ENCODE measurements around the gene COL15A1. TPM values are rescaled to one million over a fixed set of nuclear protein-coding genes. Genes with fewer than 3 reads are reported as not detected.

Gene COL15A1
- total and polyA plus RNA-seq, 2 of the 13 experiments (the other 11 are each of a cell fraction or from before 2014, with no cell fraction given): not detected

DNA sequence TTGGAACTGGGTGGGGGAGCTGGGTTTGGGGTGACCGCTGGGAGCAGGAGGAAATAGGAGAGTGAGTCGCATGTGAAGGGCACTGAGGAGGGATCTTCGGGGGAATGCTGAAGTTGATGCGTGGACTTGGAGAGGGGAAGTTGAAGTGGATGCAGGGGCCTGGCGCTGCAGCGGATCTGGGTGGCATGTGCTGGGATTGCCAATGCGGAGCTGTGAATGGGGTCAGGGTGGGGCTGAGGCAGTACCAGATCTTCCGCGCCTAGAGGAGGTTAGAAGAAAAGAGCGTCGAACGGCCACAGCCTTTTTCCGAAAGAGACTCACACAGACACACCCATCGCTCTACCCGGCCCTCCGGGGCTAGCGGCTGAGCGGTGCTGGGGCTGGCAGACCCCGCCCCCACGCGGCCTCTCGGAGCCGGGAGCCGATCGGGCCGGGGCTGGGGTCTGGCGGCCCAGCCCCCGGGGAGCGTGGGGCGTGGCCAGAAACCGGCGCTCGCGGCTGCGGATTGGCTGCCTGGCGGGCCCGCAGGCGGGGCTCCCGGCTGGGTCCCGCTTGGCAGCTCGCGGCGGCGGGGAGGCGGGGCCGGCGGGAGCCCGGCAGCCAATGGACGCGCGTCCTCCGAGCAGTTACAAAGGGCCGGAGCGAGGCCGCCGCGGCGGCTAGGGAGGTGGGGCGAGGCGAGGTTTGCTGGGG is 160.9 kb downstream of the COL15A1 start, which contains the start of gene TGFBR1 (continued):
- no peak for TF ChIP-seq SRF (IDR thresholded peaks at IDR 0.05; ENCODE audit: low read depth, low read length)
- no peak for TF ChIP-seq NR3C1 (CRISPR knock-in tag; IDR thresholded peaks at IDR 0.05)
- TF ChIP-seq NCOA2 (CRISPR knock-in tag; IDR thresholded peaks at IDR 0.05): no peak
- 0 out of 2 replicates have a peak, but pooled peaks have one; percentile 32 for TF ChIP-seq HNRNPL (IDR thresholded peaks at IDR 0.05; ENCODE audit: low read depth, low read length)
- TF ChIP-seq, protein P1, sequence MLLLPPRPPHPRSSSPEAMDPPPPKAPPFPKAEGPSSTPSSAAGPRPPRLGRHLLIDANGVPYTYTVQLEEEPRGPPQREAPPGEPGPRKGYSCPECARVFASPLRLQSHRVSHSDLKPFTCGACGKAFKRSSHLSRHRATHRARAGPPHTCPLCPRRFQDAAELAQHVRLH (CRISPR knock-in tag; IDR thresholded peaks at IDR 0.05; ENCODE audit: borderline replicate concordance, low read depth): no peak
- TF ChIP-seq, protein P2, sequence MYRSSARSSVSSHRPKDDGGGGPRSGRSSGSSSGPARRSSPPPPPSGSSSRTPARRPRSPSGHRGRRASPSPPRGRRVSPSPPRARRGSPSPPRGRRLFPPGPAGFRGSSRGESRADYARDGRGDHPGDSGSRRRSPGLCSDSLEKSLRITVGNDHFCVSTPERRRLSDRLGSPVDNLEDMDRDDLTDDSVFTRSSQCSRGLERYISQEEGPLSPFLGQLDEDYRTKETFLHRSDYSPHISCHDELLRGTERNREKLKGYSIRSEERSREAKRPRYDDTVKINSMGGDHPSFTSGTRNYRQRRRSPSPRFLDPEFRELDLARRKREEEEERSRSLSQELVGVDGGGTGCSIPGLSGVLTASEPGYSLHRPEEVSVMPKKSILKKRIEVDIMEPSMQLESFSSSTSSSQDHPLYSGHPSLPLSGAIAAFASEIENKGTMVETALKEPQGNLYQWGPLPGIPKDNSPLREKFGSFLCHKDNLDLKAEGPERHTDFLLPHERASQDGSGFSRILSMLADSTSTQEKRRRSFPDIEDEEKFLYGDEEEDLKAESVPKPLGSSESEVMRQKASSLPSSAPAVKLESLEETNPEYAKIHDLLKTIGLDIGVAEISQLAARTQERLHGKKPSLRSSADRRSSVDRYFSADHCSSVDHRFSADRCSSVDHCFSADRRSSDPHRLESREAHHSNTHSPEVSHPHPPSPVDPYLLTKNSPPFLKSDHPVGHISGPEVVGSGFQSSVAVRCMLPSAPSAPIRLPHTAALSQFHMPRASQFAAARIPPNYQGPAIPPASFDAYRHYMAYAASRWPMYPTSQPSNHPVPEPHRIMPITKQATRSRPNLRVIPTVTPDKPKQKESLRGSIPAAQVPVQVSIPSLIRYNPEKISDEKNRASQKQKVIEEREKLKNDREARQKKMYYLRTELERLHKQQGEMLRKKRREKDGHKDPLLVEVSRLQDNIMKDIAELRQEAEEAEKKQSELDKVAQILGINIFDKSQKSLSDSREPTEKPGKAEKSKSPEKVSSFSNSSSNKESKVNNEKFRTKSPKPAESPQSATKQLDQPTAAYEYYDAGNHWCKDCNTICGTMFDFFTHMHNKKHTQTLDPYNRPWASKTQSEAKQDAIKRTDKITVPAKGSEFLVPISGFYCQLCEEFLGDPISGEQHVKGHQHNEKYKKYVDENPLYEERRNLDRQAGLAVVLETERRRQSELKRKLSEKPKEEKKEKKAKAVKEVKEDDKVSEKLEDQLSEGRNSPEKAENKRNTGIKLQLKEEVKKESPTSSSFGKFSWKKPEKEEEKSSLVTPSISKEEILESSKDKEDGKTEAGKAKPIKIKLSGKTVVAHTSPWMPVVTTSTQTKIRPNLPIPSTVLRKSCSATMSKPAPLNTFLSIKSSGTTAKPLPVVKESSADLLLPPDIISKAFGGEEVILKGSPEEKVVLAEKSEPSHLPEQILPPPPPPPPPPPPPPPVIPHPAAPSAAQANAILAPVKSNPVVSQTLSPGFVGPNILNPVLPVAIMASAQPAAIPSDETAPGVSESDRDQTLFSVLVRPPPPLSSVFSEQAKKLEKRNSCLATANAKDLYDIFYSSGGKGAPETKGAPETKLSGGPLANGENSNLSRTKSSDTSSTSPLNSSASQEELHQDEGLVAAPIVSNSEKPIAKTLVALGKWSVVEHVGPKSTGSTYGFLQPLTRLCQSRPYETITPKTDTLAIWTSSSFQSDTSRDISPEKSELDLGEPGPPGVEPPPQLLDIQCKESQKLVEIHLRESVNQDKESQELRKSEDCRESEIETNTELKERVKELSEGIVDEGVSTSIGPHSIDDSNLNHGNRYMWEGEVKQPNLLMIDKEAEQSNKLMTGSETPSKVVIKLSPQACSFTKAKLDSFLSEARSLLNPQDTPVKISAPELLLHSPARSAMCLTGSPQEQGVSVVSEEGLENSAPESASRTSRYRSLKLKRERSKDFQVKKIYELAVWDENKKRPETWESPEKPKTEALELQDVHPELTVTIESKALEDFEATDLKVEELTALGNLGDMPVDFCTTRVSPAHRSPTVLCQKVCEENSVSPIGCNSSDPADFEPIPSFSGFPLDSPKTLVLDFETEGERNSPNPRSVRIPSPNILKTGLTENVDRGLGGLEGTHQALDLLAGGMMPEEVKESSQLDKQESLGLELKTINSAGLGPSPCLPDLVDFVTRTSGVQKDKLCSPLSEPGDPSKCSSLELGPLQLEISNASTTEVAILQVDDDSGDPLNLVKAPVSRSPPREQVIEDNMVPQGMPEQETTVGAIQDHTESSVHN (CRISPR knock-in tag; IDR thresholded peaks at IDR 0.05): no peak
- no peak for TF ChIP-seq RXRB (CRISPR knock-in tag; IDR thresholded peaks at IDR 0.05; ENCODE audit: borderline replicate concordance)
- TF ChIP-seq, protein P3, sequence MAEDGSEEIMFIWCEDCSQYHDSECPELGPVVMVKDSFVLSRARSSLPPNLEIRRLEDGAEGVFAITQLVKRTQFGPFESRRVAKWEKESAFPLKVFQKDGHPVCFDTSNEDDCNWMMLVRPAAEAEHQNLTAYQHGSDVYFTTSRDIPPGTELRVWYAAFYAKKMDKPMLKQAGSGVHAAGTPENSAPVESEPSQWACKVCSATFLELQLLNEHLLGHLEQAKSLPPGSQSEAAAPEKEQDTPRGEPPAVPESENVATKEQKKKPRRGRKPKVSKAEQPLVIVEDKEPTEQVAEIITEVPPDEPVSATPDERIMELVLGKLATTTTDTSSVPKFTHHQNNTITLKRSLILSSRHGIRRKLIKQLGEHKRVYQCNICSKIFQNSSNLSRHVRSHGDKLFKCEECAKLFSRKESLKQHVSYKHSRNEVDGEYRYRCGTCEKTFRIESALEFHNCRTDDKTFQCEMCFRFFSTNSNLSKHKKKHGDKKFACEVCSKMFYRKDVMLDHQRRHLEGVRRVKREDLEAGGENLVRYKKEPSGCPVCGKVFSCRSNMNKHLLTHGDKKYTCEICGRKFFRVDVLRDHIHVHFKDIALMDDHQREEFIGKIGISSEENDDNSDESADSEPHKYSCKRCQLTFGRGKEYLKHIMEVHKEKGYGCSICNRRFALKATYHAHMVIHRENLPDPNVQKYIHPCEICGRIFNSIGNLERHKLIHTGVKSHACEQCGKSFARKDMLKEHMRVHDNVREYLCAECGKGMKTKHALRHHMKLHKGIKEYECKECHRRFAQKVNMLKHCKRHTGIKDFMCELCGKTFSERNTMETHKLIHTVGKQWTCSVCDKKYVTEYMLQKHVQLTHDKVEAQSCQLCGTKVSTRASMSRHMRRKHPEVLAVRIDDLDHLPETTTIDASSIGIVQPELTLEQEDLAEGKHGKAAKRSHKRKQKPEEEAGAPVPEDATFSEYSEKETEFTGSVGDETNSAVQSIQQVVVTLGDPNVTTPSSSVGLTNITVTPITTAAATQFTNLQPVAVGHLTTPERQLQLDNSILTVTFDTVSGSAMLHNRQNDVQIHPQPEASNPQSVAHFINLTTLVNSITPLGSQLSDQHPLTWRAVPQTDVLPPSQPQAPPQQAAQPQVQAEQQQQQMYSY (CRISPR knock-in tag; IDR thresholded peaks at IDR 0.05): no peak; the same call in 1 of the 2 replicates
- no peak for TF ChIP-seq ZNF776 (CRISPR knock-in tag; IDR thresholded peaks at IDR 0.05)
- TF ChIP-seq, protein P4, sequence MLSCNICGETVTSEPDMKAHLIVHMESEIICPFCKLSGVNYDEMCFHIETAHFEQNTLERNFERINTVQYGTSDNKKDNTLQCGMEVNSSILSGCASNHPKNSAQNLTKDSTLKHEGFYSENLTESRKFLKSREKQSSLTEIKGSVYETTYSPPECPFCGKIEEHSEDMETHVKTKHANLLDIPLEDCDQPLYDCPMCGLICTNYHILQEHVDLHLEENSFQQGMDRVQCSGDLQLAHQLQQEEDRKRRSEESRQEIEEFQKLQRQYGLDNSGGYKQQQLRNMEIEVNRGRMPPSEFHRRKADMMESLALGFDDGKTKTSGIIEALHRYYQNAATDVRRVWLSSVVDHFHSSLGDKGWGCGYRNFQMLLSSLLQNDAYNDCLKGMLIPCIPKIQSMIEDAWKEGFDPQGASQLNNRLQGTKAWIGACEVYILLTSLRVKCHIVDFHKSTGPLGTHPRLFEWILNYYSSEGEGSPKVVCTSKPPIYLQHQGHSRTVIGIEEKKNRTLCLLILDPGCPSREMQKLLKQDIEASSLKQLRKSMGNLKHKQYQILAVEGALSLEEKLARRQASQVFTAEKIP (CRISPR knock-in tag; IDR thresholded peaks at IDR 0.05; ENCODE audit: borderline replicate concordance): no peak
- no peak for TF ChIP-seq HOXA9 (CRISPR knock-in tag; IDR thresholded peaks at IDR 0.05; ENCODE audit: borderline replicate concordance)
